Transverse colon (tissue), 4 donors: ENCODE results near the gene MIA.

Experiments used
- POLR2AphosphoS5 ChIP-seq, 3 donors: sonication (generic); formaldehyde crosslinking; IDR thresholded peaks; one replicate each; pipeline ENCODE4 v1.6.1; 2016; ENCODE audit warnings: antibody characterized with exemption in 3 of 3
- TF ChIP-seq, protein P1 (sequence below), 5 experiments: fragments of 200-600 bp in 3 of 5; fragments of 450-650 bp in 2 of 5; sonication (generic) in 3 of 5; IDR thresholded peaks; 1 replicate in 2 of 5; 2 replicates in 3 of 5; pipeline ENCODE4 v1.5.1; 2016 to 2017; ENCODE audit warnings: antibody characterized with exemption in 5 of 5, inconsistent platforms in 3 of 5, mild to moderate bottlenecking in 2 of 5, moderate library complexity in 1 of 5

DNA sequence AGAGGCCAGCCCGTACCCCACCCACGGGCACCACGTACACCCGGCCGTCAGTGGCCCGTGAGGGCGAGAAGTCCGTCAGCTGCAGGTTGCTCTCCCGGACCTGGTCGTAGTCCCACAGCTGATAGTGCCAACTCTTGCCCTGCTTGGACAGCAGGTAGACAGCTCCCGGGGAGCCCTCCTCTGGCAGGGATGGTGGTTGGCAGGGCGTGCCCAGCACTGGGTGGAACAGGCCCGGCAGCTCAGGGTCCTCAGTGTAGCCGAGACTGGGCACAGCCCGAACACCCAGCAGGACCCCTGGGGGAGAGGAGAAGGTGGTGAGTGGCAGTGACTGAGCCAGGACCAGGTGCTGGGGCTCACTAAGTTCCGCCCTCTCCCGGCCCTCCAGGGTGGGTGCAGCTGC lies 32.8 kb upstream of the MIA start:
- TF ChIP-seq, protein P1, sequence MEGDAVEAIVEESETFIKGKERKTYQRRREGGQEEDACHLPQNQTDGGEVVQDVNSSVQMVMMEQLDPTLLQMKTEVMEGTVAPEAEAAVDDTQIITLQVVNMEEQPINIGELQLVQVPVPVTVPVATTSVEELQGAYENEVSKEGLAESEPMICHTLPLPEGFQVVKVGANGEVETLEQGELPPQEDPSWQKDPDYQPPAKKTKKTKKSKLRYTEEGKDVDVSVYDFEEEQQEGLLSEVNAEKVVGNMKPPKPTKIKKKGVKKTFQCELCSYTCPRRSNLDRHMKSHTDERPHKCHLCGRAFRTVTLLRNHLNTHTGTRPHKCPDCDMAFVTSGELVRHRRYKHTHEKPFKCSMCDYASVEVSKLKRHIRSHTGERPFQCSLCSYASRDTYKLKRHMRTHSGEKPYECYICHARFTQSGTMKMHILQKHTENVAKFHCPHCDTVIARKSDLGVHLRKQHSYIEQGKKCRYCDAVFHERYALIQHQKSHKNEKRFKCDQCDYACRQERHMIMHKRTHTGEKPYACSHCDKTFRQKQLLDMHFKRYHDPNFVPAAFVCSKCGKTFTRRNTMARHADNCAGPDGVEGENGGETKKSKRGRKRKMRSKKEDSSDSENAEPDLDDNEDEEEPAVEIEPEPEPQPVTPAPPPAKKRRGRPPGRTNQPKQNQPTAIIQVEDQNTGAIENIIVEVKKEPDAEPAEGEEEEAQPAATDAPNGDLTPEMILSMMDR (IDR thresholded peaks at IDR 0.05): no peak
- peak in 1 of 3 donors; percentile 1 for TF ChIP-seq POLR2AphosphoS5 (IDR thresholded peaks at IDR 0.05)
